Thoracic aorta (tissue), 2 donors: ENCODE data around the gene YBX1. TPM values are rescaled to one million over a fixed set of nuclear protein-coding genes. Genes with fewer than 3 reads are reported as not detected.
A peak's percentile ranks its signal among the peaks of the same experiment; 100 is the strongest.

Source experiments
- ATAC-seq: fragments of 150-250 bp; one replicate; pipeline ENCODE4 v1.8.0; 2017; ENCODE audit warnings: low read depth; ENCODE audit not compliant: insufficient number of reproducible peaks, low FRiP score
- DNase-seq: peaks from one replicate; pipeline ENCODE4 v3.0.0-alpha.2; 2020; ENCODE audit warnings: low spot score
- H3K27ac ChIP-seq, 2 donors: fragments of 200-600 bp; sonication (generic); 1 replicate in 1 of 2; 2 replicates in 1 of 2; pipeline ENCODE4 v1.5.1; 2016; ENCODE audit warnings: mild to moderate bottlenecking in 2 of 2, moderate library complexity in 2 of 2
- H3K27me3 ChIP-seq: fragments of 200-600 bp; sonication (generic); replicated peaks from 2 replicates; pipeline ENCODE4 v1.6.0; 2016; ENCODE audit warnings: mild to moderate bottlenecking; ENCODE audit not compliant: insufficient read depth
- H3K36me3 ChIP-seq: fragments of 200-600 bp; sonication (generic); one replicate; pipeline ENCODE4 v1.5.1; 2016
- H3K4me1 ChIP-seq, 2 donors: fragments of 200-600 bp; sonication (generic); 1 replicate in 1 of 2; 2 replicates in 1 of 2; pipeline versions ENCODE4 v1.5.1 to v1.6.0; 2016; ENCODE audit warnings: low read depth in 2 of 2, mild to moderate bottlenecking in 1 of 2; ENCODE audit not compliant: control insufficient read depth in 1 of 2
- H3K4me3 ChIP-seq: fragments of 200-600 bp; sonication (generic); 2 replicates; pipeline ENCODE4 v1.5.1; 2016; ENCODE audit warnings: mild to moderate bottlenecking
- H3K9me3 ChIP-seq: fragments of 200-600 bp; sonication (generic); 2 replicates; pipeline ENCODE4 v1.5.1; 2016
- total RNA-seq, 2 donors: library from RNA; depleted of rRNA; stranded (reverse); fragments of >200 nt; gene quantifications; one replicate each; pipeline versions ENCODE4 v1.1.0 to v1.2.3, GENCODE V29; 2016
- TF ChIP-seq, protein P1 (sequence below): fragments of 200-600 bp; sonication (generic); IDR thresholded peaks from one replicate; pipeline ENCODE4 v1.5.1; 2019; ENCODE audit warnings: antibody characterized with exemption

Gene YBX1
- total RNA-seq, 2 donors from 2014 or later: 301 to 392 TPM

DNA sequence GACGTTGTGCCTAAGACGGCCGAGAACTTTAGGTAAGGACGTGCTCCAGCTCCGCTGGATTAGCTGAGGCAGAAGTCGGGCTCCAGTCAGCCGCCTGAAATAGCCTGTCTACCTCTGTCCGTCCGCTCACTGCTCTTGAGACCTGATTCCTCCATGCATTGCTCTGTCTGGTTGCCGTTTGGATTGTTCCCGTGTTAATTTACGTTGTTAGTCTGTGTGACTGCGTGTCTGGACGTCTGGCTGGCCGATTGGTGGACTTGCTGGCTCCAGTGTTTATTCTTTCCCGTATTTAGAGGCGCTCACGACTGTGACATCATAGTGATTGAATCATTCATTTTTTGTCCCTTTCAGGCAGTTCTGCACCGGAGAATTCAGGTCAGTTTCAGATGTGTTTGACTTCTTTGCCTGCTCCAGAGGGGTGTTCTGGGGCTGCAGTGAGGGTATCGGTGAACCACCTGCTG, 23.3 kb upstream of the YBX1 start:
- ATAC-seq: no peak
- peaks cover 11 to 19% of the 10 kb centered on the region in 2 donors for H3K4me1 ChIP-seq

DNA sequence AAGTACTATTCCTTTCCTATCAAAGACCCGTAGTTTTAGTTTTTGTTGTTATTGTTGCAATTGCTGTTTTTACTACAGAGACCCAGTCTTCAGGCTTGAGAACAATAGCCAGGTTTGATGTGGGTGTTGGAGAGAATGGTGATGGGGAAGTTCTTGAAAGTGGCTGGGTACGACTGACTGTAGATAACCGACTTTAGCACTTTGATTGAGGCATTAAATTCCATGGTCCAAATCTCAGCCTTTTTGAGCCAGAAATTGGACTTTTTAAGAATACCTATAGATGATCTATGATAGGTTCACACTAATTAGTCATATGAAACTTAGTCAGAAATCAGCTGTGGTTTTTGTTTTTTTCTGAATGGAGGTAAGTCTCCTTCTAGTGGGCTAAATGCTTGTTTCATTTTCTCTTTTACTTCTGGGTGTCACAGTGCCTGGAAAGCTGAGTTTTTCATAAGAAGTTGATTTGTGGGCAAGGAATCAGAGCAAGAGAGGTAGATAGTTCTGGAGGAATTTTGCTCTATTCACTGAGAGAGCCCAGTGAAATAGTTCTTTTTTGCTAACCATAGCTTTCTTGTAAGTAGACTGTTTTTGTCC, 21.2 kb upstream of the YBX1 start:
- peaks cover 17% of the 10 kb centered on the region for H3K36me3 ChIP-seq
- TF ChIP-seq, protein P1, sequence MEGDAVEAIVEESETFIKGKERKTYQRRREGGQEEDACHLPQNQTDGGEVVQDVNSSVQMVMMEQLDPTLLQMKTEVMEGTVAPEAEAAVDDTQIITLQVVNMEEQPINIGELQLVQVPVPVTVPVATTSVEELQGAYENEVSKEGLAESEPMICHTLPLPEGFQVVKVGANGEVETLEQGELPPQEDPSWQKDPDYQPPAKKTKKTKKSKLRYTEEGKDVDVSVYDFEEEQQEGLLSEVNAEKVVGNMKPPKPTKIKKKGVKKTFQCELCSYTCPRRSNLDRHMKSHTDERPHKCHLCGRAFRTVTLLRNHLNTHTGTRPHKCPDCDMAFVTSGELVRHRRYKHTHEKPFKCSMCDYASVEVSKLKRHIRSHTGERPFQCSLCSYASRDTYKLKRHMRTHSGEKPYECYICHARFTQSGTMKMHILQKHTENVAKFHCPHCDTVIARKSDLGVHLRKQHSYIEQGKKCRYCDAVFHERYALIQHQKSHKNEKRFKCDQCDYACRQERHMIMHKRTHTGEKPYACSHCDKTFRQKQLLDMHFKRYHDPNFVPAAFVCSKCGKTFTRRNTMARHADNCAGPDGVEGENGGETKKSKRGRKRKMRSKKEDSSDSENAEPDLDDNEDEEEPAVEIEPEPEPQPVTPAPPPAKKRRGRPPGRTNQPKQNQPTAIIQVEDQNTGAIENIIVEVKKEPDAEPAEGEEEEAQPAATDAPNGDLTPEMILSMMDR: no peak
- ATAC-seq (no peak), DNase-seq (no peak)
- no peak overlapping the region for H3K27ac ChIP-seq
- no peak overlapping the region for H3K4me3 ChIP-seq
- peaks cover 11 to 19% of the 10 kb centered on the region in 2 donors for H3K4me1 ChIP-seq
- H3K27me3 ChIP-seq: no peaks in the 10 kb centered on the region
- no peaks in the 10 kb centered on the region for H3K9me3 ChIP-seq

More for the DNA sequence above, 23.3 kb upstream of the YBX1 start:
- TF ChIP-seq, protein P1: no peak
- Histone ChIP-seq H3K36me3 (peaks cover 5% of the 10 kb centered on the region), H3K9me3 (no peaks in the 10 kb centered on the region), H3K27me3 (no peaks in the 10 kb centered on the region), H3K4me3 (peak overlapping the region; percentile 84), H3K27ac (no peak overlapping the region)
- no peak for DNase-seq

DNA sequence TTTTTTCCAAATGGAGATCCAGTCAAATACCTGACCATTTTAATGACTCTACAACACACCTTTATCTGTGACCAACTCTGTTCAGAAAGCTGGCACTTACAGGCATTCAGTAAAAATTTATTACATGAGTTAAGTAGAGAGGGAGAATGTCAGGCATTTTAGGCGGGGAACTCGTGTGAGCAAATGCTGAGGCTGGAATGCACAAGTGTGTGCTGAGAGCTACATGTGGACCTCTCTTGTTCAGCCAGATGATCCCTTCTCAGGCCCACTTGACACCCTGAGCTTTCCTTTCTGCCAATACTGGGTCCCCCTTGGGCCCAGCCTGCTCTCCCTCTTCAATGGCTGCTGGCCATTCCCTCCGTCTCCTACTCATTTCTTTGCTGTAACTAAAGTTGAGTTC, 12.3 kb upstream of the YBX1 start:
- no peak for DNase-seq
- Histone ChIP-seq H3K4me3 (no peak overlapping the region), H3K27me3 (no peaks in the 10 kb centered on the region), H3K9me3 (no peaks in the 10 kb centered on the region), H3K4me1 (no peaks in the 10 kb centered on the region), H3K36me3 (peaks cover 24% of the 10 kb centered on the region), H3K27ac (no peak overlapping the region)
- TF ChIP-seq, protein P1: no peak
- ATAC-seq: no peak

DNA sequence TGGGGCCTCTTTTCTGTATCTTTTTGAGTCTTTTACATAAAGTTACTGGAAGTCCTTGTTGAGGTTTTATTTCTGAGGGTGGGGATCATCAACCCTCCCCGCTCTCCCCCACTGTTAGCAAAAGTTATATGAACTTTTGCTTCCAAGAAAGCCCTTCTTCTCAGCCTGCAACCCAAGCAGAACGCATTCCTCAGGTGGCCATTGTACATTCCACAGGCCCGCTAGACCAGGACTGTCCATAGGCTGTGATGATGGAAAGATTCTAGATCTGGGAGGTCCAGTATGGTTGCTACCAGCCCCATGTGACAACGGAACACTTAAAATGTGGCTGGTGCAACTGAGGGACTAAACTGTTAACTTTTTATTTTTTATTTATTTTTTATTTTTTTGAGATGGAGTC, 11.8 kb upstream of the YBX1 start:
- H3K27me3 ChIP-seq: no peaks in the 10 kb centered on the region
- H3K4me3 ChIP-seq: no peak overlapping the region
- no peaks in the 10 kb centered on the region for H3K4me1 ChIP-seq
- no peaks in the 10 kb centered on the region for H3K9me3 ChIP-seq
- no peak for DNase-seq
- TF ChIP-seq, protein P1: no peak
- no peak for ATAC-seq
- H3K27ac ChIP-seq: no peak overlapping the region
- H3K36me3 ChIP-seq: peaks cover 27% of the 10 kb centered on the region

DNA sequence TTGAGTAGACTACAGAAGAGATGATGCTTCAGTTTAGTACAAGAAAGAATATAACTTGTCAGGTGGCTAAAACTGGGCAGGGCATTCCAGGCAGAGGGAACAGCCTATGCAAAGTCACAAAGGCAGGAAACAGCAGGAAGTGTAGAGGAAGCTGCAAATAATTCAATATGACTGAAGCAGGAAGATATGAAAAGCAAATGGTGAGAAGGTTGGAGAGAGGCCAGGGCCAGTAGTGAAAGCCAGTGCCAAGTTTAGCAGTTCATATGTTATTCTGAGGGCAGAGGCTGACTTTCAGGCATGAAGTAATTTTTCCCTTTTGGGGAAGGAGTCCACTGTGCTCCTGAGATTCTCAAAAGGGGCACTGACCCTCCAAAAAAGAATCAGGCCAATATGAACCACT, 8.0 kb upstream of the YBX1 start:
- DNase-seq: no peak
- Histone ChIP-seq H3K4me3 (no peak overlapping the region), H3K9me3 (no peaks in the 10 kb centered on the region), H3K27me3 (no peaks in the 10 kb centered on the region), H3K4me1 (no peaks in the 10 kb centered on the region), H3K27ac (no peak overlapping the region), H3K36me3 (peaks cover 12% of the 10 kb centered on the region)
- no peak for ATAC-seq
- TF ChIP-seq, protein P1: no peak
